Left lung (tissue), 10 donors: Measurements from ENCODE around the gene MPRIP. TPM values are rescaled to one million over a fixed set of nuclear protein-coding genes. Genes with fewer than 3 reads are reported as not detected.

Source experiments
- ATAC-seq: fragments of 200-7000 bp; cut with Tn5 transposase; one replicate; pipeline ENCODE4 v1.9.1; 2020; ENCODE audit warnings: moderate library complexity
- DNase-seq, 4 donors: peaks; one replicate each; pipeline ENCODE4 v3.0.0-alpha.2; 2013 to 2020
- H3K27ac ChIP-seq, 2 donors: fragments of 200-600 bp; sonication (generic) in 1 of 2; one replicate each; pipeline versions ENCODE4 v1.5.0 to v1.8.0; 2020 to 2021
- H3K27me3 ChIP-seq, 2 donors: fragments of 200-600 bp; sonication (generic) in 1 of 2; one replicate each; pipeline versions ENCODE4 v1.5.0 to v1.8.0; 2020 to 2021
- H3K36me3 ChIP-seq, 2 donors: fragments of 200-600 bp; sonication (generic) in 1 of 2; one replicate each; pipeline versions ENCODE4 v1.5.0 to v1.8.0; 2020 to 2021
- H3K4me1 ChIP-seq, 2 donors: fragments of 200-600 bp; one replicate each; pipeline ENCODE4 v1.8.0; 2021
- H3K4me3 ChIP-seq, 2 donors: fragments of 200-600 bp; sonication (generic) in 1 of 2; one replicate each; pipeline versions ENCODE4 v1.5.0 to v1.8.0; 2020 to 2021; ENCODE audit warnings: mild to moderate bottlenecking in 1 of 2
- H3K9me3 ChIP-seq, 2 donors: fragments of 200-600 bp; sonication (generic) in 1 of 2; one replicate each; pipeline versions ENCODE4 v1.5.0 to v1.8.0; 2020 to 2021
- CTCF ChIP-seq, 2 donors: fragments of 200-600 bp; sonication (generic) in 1 of 2; IDR thresholded peaks; one replicate each; pipeline versions ENCODE4 v1.5.0 to v1.8.0; 2021; ENCODE audit warnings: antibody characterized with exemption in 2 of 2
- intact Hi-C, 2 donors: fragments of 100-400 bp; cut with DNase I; formaldehyde crosslinking; loops; one replicate each; pipeline versions ENCODE4 v1.11.2 to v1.14.2; 2022
- polyA plus RNA-seq, 6 donors: library from polyadenylated mRNA; unstranded; fragments of 120-200 nt; gene quantifications; one replicate each; pipeline ENCODE4 v1.2.1, GENCODE V29; 2013; ENCODE audit not compliant: insufficient read length in 6 of 6
- total RNA-seq, 2 donors: library from RNA; stranded (reverse); fragmentation: NEBNext Ultra II Directional; extraction: Animal tissue kit (Norgen Biotek cat#: 25700); gene quantifications; one replicate each; pipeline ENCODE4 v1.2.1, GENCODE V29; 2021
- donor health status: DM: no; HTN: yes; CAD: no.
- donor health status: DM: no; HTN: no; CAD: no.

The MPRIP gene
- total and polyA plus RNA-seq, 8 donors, result 221 to 338 (median 257) TPM

GRCh38 chr17:17084941-17085340 is 42.7 kb downstream of the MPRIP start:
- no peak overlapping the region for H3K27ac ChIP-seq
- intact Hi-C loops, result no loop called here

GRCh38 chr17:17086585-17086984 is 44.3 kb downstream of the MPRIP start:
- DNase-seq (no peak), ATAC-seq (no peak)
- intact Hi-C loops, result no loop called here
- no peaks in the 10 kb centered on the region for H3K9me3 ChIP-seq
- no peak overlapping the region for H3K4me3 ChIP-seq
- no peaks in the 10 kb centered on the region for H3K27me3 ChIP-seq
- peaks cover 8 to 45% of the 10 kb centered on the region in 2 donors for H3K4me1 ChIP-seq
- TF ChIP-seq CTCF (IDR thresholded peaks at IDR 0.05), result no peak
- H3K36me3 ChIP-seq, result peaks cover 0 to 41% of the 10 kb centered on the region in 2 donors
- H3K27ac ChIP-seq, result no peak overlapping the region

More at GRCh38 chr17:17084941-17085340, 42.7 kb downstream of the MPRIP start:
- TF ChIP-seq CTCF (IDR thresholded peaks at IDR 0.05), result no peak
- Histone ChIP-seq H3K27me3 (no peaks in the 10 kb centered on the region), H3K9me3 (no peaks in the 10 kb centered on the region), H3K4me1 (peaks cover 14 to 46% of the 10 kb centered on the region in 2 donors), H3K4me3 (no peak overlapping the region), H3K36me3 (peaks cover 0 to 41% of the 10 kb centered on the region in 2 donors)
- ATAC-seq (no peak), DNase-seq (no peak)

- intact Hi-C loops, result no loop called here
- H3K9me3 ChIP-seq, result no peaks in the 10 kb centered on the region
- peaks cover 5 to 44% of the 10 kb centered on the region in 2 donors for H3K4me1 ChIP-seq
- no peak overlapping the region for H3K27ac ChIP-seq
- TF ChIP-seq CTCF (IDR thresholded peaks at IDR 0.05), result no peak
- no peak for ATAC-seq
- H3K36me3 ChIP-seq, result peaks cover 0 to 37% of the 10 kb centered on the region in 2 donors
- H3K27me3 ChIP-seq, result no peaks in the 10 kb centered on the region
- H3K4me3 ChIP-seq, result no peak overlapping the region
- peak in 1 of 4 donors; percentile 25 for DNase-seq
These were observed 45.3 kb downstream of the MPRIP start for GRCh38 chr17:17087424-17088015.

- ATAC-seq, result no peak
- intact Hi-C loops, result no loop called here
- no peaks in the 10 kb centered on the region for H3K9me3 ChIP-seq
- no peaks in the 10 kb centered on the region for H3K27me3 ChIP-seq
- no peak overlapping the region for H3K4me3 ChIP-seq
- H3K4me1 ChIP-seq, result peaks cover 9 to 49% of the 10 kb centered on the region in 2 donors
- no peak overlapping the region for H3K27ac ChIP-seq
- H3K36me3 ChIP-seq, result peaks cover 0 to 31% of the 10 kb centered on the region in 2 donors
- TF ChIP-seq CTCF (IDR thresholded peaks at IDR 0.05), result no peak
- DNase-seq, result peak in 1 of 4 donors; percentile 30
These were observed 45.8 kb downstream of the MPRIP start for GRCh38 chr17:17088086-17088485.

- ATAC-seq, result no peak
- no peaks in the 10 kb centered on the region for H3K9me3 ChIP-seq
- DNase-seq, result no peak
- H3K4me1 ChIP-seq, result peaks cover 16 to 56% of the 10 kb centered on the region in 2 donors
- H3K36me3 ChIP-seq, result peaks cover 0 to 24% of the 10 kb centered on the region in 2 donors
- H3K27ac ChIP-seq, result no peak overlapping the region
- H3K27me3 ChIP-seq, result no peaks in the 10 kb centered on the region
- no peak overlapping the region for H3K4me3 ChIP-seq
- no peak for TF ChIP-seq CTCF (IDR thresholded peaks at IDR 0.05)
- intact Hi-C loops, result no loop called here
These were observed 46.6 kb downstream of the MPRIP start for GRCh38 chr17:17088541-17089525.
